Measurements from ENCODE around the gene HNRNPA1.
"Not testable (repeated sequence)": the region's sequence is repeated elsewhere in the genome, so short reads cannot be mapped to it uniquely, and the experiment has no call there.

DNA sequence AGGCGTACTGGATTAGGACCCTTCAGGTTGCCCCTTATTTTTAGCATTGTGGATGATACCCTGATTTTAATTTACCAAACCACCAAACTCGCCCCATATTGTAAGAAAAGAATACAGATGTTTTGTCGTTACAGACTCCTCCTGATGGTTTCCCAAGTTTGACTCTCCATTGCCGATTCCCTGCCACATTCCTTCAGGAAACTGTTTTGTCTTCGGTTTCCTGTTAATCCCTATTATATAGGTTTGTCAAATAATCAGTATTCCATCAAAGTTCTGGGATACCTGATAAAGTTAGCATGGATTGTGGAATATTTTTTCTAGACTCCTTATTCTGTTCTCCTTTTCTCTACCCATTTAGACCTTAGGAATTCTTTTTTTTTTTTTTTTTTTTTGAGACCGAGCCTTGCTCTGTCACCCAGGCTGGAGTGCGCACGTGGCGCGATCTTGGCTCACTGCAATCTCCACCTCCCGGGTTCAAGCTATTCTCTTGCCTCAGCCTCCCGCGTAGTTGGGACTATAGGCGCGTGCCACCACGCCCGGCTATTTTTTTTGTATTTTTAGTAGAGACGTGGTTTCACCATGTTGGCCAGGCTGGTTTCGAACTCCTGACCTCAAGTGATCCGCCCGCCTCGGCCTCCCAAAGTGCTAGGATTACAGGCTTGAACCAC lies 45.0 kb downstream of the HNRNPA1 start:
- TF ChIP-seq, protein P1, sequence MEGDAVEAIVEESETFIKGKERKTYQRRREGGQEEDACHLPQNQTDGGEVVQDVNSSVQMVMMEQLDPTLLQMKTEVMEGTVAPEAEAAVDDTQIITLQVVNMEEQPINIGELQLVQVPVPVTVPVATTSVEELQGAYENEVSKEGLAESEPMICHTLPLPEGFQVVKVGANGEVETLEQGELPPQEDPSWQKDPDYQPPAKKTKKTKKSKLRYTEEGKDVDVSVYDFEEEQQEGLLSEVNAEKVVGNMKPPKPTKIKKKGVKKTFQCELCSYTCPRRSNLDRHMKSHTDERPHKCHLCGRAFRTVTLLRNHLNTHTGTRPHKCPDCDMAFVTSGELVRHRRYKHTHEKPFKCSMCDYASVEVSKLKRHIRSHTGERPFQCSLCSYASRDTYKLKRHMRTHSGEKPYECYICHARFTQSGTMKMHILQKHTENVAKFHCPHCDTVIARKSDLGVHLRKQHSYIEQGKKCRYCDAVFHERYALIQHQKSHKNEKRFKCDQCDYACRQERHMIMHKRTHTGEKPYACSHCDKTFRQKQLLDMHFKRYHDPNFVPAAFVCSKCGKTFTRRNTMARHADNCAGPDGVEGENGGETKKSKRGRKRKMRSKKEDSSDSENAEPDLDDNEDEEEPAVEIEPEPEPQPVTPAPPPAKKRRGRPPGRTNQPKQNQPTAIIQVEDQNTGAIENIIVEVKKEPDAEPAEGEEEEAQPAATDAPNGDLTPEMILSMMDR (conservative IDR thresholded peaks at IDR 0.05; ENCODE audit: low read length) = not testable (repeated sequence)
- TF ChIP-seq EZH2phosphoT487 (IDR thresholded peaks at IDR 0.05; ENCODE audit: borderline replicate concordance) = not testable (repeated sequence)
